Measurements from ENCODE around the gene HTR1E. TPM values are rescaled to one million over a fixed set of nuclear protein-coding genes. Genes with fewer than 3 reads are reported as not detected.

The HTR1E gene
- polyA plus RNA-seq, 3 donors: 0.43 to 1.0 (median 0.85) TPM

Other genes starting within 250 kb of the HTR1E start
- under 1 TPM in 2 of 3 donors, not detected in 1; 0.53 to 0.59 TPM for gene CGA, start 157.6 kb downstream of the HTR1E start, polyA plus RNA-seq (ENCODE audit: insufficient read length in 3 of 3)
- 10 to 100 TPM; 42.0 to 46.2 (median 43.2) TPM for gene ZNF292, start 218.0 kb downstream of the HTR1E start, polyA plus RNA-seq (ENCODE audit: insufficient read length in 3 of 3)

Data from right renal cortex interstitium (tissue), 3 donors.